GM18526 (cell line): Measurements from ENCODE around the gene ATXN2L.

Source experiments
- POLR2A ChIP-seq: IDR thresholded peaks from 3 replicates; pipeline ENCODE4 v1.6.1; 2011; ENCODE audit not compliant: insufficient read length; ENCODE audit errors: extremely low read depth

Gene ATXN2L

GRCh38 chr16:28878083-28878926 lies 55.5 kb downstream of the ATXN2L start, which contains the start of gene ATP2A1:
ATP2A1 (plus strand) TSS chr16:28878488; CDS start chr16:28878672, 184 bp downstream.
- TF ChIP-seq POLR2A = no peak

- TF ChIP-seq POLR2A = no peak
Observed at GRCh38 chr16:28879261-28879840, 56.6 kb downstream of the ATXN2L start.

DNA sequence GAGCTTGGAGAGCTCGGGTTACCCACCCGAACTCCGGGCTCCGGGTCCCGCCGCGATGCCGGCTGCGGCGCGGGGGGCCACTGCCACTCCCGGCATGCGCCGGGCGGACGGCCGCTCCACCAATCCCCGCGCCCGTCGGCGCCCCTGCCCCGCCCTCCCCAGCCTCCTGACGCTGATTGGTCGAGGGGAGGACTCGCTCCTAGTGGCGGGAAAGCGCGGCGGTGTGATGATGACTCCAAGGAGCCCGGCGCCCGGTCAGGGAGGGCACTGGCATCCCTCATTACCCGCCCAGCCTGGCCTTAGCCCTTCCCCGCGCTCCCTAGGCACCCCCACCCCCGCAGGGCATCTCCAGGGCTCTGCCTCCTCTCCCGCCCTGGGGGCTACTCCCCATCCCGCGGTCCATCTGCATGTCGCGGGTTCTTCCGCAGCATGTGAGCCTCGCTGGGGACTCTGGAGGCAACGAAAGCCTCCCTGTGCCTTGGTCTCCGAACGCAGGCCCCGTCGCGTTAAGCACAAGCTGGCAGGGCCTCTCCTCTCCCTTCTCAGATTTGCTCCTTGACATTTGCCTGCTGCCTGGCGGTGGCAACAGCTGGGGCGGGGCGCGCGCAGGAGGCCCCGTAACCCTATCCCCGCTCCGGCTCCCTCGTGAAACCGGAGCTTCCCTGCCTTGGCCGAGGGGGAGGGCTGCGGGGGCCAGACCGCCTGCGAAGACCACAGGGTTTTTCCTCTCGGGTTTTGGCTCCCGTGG lies 57.2 kb downstream of the ATXN2L start:
- peak; percentile 75 for TF ChIP-seq POLR2A

DNA sequence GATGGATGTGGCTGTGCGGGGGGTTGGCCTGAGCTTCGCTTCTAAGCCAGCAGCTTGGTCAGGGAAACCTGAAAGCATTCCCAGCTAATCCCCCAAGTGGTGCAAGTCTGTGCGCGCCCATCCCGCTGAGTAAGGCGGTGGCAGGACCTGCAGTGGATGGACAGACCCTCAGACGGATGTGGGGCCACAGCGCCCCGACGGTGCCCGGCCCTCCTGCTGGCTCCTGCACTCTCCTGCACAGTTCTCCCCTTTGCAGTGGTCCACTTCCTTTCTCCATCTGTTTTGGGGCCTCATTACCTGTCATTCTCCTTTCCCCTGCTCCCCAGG lies 57.8 kb downstream of the ATXN2L start:
- TF ChIP-seq POLR2A = no peak

DNA sequence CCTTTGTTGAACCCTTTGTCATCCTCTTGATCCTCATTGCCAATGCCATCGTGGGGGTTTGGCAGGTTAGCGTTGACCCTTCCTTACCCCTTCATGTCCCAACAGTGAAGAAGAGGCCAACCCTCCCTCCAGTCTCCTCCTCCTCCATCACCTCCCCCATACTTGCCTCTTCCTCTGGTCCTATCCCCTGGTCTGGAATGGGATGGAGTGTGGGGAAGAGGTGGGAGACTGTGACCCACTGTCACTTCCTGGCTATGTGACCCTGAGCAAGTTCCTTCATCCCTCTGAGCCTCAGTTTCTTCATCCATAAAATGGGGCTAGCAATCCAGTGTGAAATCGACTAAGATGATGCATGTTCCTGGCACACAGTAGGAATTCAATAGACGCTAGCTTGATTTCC lies 58.2 kb downstream of the ATXN2L start:
- TF ChIP-seq POLR2A = no peak

DNA sequence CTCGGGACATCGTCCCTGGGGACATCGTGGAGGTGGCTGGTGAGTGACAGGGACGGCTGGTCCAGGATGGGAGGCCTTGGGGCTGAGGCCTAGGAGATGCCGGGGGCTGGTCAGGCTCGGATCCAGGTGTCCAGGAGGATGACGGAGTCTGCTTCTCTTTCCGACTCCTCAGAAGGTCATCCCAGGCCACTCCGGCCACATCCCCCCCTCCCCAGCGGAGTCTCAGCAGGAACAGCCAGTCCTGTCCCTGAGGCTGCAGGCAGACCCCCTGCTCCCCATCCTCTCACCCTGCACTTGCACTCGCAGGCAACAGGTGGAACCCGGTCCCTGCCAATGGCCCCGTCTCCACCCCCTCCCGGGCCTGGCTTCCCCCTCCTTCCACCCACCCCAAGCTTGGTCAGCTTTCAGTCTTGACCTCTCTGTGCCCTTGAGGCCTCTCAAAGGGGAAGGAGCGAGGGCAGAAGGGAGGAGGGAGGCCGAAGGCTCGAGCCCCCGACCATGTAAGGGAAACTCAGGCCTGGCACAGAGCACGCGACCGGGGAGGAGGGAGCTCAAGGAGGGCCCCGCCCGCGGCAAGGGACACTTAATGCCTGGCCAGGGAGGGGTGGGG lies 59.9 kb downstream of the ATXN2L start:
- TF ChIP-seq POLR2A = no peak

DNA sequence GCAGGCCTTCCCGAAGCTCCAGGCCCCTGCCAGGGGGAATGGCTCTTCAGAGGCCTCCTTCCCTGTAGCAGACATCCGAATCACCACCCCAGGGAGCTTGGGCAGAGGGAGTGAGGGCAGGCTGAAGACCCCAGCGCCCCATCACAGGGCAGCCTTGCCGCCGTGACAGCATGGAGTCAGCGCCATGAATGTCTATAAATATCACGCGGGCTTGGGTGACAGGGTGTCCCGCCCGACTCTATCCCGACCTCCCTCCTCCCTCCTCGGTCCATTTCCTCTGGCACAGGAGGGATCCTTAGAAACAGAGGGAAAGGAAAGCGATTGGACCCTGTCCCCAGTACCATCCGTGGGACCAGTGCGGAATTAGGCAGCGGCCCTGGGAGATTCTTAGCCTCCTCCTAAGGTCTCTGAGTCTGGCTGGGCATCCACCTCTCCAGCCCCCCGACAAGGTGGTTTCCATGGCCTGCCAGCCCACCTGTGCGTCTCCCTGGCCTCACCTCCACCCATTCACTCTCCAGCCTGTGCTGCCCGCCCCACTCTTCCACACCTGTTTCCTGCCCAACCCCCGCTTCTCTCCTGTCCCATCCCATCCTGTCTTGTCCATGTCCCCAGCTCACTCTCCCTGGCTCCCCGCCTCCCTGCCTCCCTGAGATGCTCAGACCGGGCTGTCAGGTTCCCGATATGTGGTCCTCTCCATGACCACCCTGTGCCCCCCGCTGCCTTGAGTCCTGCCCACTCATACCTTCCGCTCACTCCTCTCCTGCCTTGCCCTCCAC lies 60.6 kb downstream of the ATXN2L start:
- no peak for TF ChIP-seq POLR2A

GRCh38 chr16:28884045-28884444 lies 61.2 kb downstream of the ATXN2L start:
- TF ChIP-seq POLR2A = no peak
